Renal pelvis (tissue), 12 donors: ENCODE data around the gene TP53AIP1. TPM values are rescaled to one million over a fixed set of nuclear protein-coding genes. Genes with fewer than 3 reads are reported as not detected.
A peak's percentile ranks its signal among the peaks of the same experiment; 100 is the strongest.

Experiments
- DNase-seq: peaks from one replicate; pipeline ENCODE4 v3.0.0-alpha.2; 2013
- long read RNA-seq, 16 experiments: transcript quantifications; one replicate each; lab custom pipeline, GENCODE V29; 2026
- polyA plus RNA-seq, 3 donors: library from polyadenylated mRNA; unstranded; fragments of 120-200 nt; gene quantifications; one replicate each; pipeline ENCODE4 v1.2.1, GENCODE V29; 2013; ENCODE audit not compliant: insufficient read length in 3 of 3

TP53AIP1 gene, protein sequence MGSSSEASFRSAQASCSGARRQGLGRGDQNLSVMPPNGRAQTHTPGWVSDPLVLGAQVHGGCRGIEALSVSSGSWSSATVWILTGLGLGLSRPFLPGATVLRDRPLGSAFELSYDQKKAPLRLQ
- 1 to 10 TPM; 1.1 to 2.6 (median 1.6) TPM for polyA plus RNA-seq
- long read RNA-seq, donor 1, result 0 reads
- long read RNA-seq, donor 2, result 0 reads
- long read RNA-seq, donor 3, result 0 reads
- long read RNA-seq, donor 4, result 0 reads
- long read RNA-seq, donor 5, result 0 reads
- long read RNA-seq, donor 6, result 0 reads
- long read RNA-seq, donor 7, result 0 reads
- long read RNA-seq, donor 8, result 0 reads
- long read RNA-seq, donor 9, result 0 reads
- long read RNA-seq, donor 10, result 0 reads
- long read RNA-seq, donor 11, result 0 reads
- long read RNA-seq, donor 12, result 0 reads
- long read RNA-seq, donor 13, result 0 reads
- long read RNA-seq, donor 14, result 0 reads
- long read RNA-seq, donor 15, result 0 reads
- long read RNA-seq, donor 16, result 0 reads

DNA sequence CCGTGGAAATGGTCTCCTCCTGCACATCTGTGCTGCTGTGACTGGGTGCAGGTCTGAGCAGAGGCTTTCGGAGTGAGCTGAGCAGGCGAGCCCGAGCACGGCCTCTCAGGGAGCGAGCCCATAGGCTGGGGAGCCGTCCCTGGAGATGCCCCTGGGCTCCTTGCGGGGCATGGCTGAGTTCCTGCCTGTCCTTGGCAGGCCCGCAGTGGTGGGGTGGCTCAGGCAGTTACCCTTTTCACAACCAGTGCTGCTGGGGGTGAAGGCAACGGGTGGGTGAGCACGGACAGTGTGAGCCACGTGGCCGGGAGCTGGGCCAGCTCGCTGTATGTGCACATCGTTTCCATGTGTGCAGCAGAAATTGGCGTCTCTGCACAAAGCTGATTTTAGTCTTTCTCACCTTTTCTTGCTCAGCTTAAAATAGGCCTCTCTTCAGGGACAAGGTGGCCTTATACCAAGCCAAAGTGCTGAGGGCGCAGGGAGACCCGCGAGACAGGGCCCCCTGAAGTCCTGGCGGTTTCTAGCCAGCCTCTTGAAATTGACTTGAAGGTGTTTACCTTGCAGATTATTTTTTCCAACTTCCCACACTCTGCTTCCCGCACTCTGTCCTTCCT lies at the start of gene TP53AIP1:
Gene TP53AIP1 (minus strand): TSS at position 55 of the 611 bp plus-strand sequence. CDS start 5,053 bp downstream, outside the sequence.
- DNase-seq, result no peak

DNA sequence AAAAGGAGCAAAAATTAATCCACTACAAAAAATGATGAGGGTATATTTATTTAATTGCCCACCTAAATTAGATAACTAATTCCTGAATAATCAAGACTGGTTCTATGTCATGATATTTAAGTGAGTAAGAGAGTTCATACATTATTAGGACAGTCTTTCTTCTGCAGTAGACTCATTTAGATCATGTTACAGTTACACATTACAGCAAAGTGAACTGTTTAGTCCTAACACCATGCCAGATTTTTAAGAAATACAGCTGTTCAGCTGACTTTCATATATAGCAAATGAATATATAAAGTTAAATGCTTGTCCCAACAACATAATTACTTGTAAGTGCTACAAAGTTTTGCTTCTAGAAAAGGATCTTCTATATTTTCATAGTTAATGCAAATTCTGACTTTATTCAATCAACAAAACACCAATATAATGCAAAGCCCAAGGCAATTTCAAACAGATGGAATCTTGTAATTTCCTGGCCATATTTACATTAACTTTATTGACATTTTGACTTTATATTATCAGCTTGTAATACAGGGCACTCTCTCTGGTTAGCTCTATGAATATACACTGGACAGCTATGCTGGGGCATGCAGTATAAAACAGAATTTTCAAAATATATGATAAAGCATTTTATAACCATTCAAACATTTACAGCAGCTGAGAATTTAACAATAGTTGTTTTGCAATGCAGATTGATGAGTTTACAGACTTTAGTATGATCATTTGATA lies 45.7 kb upstream of the TP53AIP1 start:
- DNase-seq, result no peak

DNA sequence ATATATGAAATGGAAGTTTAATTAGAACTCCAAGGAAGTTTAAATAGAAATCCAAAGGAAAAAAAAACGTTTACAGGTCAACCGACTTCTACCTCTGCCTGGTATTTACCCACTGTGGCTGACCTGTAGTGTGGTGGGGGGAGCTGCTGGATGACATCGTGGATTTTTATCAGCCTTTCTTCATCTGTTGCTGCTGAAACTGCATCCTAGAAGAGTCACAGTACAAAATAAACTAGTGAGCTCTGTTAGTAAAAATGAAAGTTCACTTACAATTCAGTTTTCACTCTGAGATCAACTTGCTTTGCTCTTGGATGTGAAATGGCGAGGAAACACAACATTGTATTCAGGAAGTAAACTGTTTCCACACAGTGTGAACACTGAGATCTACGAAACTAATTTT lies 43.2 kb upstream of the TP53AIP1 start:
- no peak for DNase-seq

DNA sequence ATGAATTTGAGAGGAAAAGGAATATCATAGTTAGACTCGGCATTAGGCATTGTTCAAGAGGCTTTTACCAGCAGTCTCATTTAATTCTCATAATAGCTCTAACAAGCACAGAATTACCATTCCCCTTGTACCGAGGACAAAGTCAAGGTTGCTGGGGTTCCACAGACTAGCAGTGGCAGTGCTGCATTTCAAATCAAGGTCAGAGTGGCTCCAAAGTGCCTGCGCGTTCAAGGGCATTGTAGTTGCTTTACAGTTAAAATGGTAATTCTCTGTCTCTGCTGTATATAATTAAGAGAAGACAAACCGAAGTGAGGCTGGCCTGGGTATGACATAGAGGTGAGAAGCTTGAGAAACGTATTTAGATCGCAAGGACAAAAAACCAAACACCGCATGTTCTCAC lies 40.4 kb upstream of the TP53AIP1 start:
- DNase-seq, result no peak

DNA sequence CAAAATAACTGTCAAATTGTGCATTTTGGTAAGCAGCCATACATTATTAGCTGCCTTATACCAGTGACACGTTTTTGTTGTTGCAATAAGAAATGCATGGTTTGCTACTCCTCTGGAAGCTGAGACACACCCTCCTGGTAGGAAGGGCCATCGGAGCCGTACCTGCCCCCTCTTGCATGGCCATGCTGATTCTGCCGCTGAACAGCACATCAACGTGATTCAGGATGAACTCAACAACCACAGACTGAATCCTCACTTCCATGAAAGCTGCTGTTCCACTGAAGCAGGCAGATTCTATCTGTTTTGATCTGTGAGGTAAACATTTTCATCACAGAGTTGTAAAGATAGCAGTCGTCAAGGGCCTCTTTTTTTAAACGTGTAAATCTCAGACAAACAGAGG lies 38.6 kb upstream of the TP53AIP1 start:
- DNase-seq, result no peak

DNA sequence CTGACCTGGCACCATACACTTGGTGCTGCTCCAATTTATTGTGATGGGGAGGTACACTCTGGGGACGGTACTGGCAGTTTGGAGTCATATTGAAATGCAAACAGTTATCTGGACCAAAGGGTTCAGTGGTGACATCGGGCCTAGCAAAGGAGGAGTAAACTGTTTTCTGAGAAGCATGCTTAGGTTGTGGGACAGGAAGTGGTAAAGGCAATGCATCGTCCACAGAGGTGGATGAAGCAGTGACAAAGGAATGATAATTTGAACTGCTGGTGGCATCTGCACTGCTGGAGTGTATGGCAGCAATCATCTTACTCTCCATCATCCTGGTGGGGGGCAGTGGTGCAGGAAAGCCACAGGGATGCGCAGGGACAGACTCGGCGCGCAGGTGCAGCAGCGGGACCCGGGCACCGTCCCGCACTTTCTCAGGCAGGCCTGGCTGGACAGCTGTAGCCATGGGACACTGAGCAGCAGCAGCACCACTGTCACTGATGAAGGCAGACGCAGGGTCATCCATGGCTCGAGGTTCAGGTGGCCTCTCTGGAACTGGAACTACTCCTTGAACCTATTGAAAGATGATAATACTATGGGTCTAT lies 28.0 kb upstream of the TP53AIP1 start:
- no peak for DNase-seq

DNA sequence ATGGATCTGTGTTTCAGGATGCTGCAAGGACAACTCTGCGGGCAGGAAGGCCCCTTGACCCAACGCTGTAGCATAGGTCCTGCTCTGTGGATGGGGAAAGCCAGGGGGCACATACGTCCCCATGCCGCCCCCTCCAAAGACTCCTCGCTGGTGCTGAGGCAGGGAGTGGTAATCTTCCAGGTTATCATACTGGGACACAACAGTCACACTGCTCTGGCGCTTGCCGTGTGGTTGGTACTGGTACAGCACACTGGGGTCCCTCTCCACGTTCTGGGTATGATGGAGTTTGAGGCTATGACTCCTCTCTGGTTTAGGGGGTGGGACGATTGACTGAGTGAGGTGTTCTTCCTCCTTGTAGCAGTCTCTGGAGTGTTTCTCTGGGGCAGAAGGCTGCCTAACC lies 26.2 kb upstream of the TP53AIP1 start:
- DNase-seq, result no peak

DNA sequence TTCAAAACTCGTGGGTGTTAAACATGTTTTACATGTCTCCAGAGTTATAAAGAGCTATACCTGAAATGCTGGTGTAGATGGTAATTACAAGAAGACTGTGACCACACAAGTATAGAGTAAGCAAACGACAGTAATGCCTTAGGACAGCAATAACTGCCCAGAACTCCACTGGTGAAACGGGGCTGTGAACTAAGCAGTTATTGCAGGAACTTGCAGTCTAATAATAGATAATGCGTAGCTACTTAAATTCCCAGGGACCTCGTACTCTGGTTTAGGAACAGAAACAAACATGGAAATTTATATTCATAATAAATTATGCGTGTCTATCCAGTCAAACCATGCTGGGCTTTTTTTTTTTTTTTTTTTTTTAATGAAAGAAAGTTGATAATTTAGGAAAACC lies 24.9 kb upstream of the TP53AIP1 start:
- no peak for DNase-seq

DNA sequence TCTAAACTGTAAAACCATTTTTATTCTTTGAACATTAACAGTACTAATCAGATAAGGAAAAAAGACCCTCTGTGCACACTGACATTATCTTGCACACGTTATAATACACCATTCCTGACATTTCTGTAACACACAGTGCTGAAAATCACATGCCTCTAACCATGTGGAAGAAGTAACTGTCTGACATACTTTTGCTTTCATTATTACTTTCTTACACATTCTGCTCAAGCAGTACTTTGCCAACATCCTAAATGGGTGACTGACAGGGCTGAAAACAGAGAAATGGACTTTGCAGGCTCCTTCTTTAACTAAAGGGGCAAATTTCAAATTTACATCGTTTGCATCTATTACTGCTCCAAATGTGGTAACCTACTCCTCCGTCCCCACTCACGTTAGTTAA lies 22.8 kb upstream of the TP53AIP1 start:
- no peak for DNase-seq

DNA sequence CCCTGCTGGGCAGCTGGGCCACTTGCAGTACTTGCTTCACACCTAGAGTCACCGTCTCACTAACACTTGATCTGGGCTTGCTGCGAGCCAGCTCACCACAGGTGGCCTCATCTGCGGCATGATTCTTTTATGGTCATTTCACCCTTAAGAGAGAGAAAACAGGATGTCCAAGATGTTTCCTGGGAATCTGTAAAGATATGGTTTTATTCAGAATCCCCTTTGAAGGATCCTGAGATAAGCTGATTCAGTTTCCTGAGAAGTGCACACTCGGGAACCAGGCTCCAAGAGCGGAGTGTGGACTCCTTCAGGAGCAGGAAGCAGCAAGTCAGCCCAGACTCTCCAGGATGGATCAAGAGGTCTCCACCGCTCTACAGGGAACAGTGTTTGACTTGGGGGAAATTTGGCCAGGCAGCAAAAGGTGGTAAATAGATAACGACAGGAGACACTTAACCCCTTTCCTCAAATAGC lies 21.8 kb upstream of the TP53AIP1 start:
- no peak for DNase-seq

DNA sequence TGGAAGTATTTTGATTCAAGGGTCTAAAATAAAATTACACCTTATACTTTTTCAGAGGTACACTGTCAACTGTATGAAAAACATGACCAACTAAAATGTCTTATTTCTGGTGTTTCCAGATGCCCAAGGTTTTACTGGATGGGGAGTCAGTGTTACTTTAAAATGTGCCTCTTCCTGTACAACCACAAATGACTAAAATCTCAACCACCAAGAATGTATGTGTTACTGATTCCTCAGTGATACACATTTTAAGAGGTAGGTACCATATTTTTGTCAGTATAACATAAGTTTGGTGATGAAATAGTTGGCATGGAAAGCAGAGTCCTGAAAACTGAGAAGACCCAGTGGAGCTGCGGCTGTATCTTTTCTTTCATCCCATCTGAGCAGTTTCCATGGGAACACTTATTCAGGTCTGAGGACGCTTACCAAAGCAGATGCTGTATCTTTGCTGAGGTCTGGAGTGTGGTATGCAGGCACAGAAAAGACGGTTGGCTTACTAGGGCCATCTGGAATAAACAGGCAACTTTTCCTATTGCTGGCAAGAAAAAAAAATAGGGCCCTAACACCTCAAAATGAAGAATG lies 21.2 kb upstream of the TP53AIP1 start:
- DNase-seq, result no peak

DNA sequence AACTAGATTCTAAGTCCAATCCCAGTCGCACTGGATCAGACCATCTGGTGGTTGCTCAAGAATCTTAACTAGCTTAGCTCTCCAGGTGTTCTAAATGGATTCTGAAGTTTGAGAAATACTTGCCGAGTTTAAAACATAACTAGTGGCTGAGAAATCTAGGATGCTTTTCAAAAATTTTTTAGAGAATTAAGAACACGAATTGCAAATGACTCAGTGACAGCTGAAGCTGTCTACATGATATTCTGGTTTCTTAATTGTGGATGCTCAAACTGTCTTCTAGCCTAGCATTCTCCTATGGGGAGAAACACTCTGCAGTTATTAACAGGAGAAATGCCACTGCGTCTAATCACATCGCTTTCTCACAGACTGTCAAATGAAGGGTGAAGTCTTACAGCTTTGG lies 20.2 kb upstream of the TP53AIP1 start:
- no peak for DNase-seq

DNA sequence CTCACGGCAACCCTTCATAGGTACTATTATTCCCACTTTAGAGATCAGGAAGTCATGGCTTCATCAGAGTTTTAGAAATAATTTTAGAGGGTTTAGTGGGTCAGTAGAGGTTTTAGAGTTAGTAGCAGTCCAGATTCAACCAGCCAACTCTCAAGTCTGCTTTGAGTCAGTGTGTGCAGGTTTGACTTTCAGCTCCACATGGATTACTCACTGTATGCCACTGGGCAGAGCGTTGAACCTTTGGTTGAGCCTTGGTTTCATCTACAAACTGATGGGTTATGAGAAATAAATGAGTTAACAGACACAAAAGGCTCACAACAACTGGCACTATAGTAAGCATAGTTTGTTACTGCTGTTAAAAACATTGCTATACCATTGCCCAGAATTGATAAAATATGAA lies 19.0 kb upstream of the TP53AIP1 start:
- no peak for DNase-seq

DNA sequence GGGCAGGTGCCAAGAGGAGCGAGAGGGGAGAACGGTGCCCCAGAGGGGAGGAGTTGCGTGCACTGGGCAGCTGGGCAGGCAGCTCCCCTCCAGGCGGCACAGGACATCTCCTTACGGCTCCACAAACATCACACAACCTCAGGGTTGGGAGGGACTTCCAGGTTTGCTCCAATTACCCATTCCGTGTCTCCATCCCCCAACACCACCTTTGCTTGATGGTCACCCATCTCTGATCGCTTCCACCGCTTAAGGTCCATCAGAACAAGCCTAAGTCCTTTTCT lies 14.5 kb upstream of the TP53AIP1 start:
- no peak for DNase-seq

DNA sequence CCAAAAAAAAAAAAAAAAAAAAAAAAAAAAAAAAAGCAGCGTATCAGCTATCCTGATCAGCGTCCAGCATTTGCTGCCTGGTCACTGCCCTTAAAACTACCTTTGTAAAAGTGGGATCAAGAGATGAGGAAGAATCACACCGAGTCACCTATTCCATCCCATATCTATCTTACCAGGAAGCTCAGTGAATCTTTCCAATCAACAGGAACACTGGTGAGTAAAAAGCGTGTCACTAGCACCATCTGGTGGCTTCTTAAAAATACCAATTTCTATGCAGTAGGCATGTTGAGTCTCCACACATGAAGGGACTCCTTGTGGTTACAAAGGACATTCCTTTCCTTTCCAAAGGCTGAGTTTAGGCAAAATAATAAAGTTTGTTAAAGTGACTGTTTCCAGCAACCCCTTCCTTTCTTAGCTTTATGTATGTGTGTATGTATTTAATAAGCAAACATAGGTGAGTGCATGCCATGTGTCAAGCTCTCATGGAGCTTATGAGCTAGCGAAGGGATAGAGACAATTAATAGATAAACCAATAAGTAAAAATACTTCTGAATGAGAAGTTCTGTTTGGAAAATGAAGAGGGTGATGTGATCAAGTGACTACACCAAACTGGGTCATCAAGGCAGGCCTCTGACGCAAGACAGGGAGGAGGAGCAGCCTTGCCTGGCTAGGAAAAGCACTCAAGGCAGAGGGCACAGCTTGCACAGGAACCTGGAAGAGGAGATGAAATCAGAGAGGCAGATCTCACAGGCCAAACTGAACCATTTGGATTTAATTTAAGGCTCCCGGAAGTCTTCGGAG lies 13.9 kb upstream of the TP53AIP1 start:
- peak; percentile 84 for DNase-seq

DNA sequence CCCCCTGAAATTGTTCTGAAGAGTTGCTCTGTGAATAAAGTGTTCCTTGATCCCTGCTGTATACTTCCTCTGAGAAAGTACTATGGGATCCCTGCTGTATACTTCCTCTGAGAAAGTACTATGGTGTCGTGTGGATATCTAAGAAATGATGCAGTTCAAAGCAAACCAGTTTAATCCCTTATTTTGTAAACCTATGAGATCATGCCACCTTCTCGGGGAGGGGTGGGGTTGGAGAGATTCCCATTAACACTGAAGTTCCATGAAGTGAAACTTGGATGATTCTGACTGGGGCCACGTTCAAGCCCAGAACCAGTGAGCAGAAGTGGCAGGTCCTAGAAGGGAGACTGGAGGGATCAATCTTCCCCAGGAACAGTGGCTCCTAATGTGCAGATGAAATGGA lies 13.0 kb upstream of the TP53AIP1 start:
- no peak for DNase-seq

DNA sequence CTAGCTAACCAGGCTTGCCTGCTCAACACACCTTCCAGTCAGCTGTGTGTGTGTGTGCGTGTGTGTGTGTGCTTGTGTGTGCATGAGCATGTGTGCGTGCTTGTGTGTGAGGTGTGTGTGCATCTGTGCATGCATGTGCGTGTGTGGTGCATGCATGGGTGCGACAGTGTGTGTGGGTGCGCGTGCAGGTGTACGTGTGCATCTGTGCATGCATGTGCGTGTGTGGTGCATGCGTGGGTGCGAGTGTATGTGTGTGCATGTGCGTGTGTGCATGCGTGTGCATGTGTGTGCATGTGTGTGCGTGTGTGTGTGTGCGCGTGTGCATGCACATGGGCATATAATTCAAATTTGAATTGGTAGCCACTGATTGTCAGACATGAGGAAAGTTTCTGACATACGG lies 10.5 kb upstream of the TP53AIP1 start:
- DNase-seq, result no peak

DNA sequence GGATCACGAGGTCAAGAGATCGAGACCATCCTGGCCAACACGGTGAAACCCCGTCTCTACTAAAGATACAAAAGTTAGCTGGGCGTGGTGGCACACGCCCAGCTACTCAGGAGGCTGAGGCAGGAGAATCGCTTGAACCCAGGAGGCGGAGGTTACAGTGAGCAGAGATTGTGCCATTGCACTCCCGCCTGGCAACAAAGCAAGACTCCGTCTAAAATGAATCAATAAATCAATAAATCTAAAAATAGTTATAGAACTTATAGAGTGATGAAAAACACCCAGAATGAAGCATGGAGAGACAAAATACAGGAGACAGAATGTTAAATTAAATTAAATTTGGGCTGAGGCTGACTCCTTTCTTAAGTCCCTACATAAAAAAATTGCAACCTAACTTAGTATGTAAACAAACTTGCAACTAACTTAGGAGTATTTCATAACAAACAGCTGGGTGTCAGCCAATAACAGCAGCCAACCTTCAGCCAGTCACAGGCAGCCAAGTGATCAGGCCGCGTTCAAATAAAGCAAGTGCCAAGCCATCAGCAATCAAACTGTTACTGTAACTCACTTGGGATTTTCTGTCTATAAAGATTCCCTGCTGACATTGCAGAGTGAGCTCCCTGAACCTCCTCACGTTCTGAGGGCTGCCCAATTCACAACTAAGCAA lies 7.3 kb upstream of the TP53AIP1 start:
- no peak for DNase-seq

DNA sequence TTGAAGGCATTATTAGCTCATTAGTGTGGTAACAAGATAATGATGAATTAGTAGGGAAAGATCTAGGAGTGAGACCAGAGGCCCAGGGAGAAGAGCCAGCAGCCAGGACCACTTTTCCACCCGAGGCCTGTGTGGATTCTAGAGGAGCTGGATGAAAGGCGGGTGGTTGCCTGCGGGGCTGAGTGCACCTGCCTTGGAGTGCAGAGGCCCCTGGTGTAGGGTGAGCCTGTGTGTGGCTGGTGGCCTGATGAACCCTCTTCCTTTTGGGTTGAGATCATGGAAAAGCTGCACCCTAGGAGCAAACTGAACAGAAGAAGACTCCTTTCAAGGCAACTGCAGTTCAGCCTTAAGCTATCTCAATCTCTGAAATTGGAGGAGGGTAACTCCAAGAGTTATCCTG lies 5.9 kb upstream of the TP53AIP1 start:
- no peak for DNase-seq

DNA sequence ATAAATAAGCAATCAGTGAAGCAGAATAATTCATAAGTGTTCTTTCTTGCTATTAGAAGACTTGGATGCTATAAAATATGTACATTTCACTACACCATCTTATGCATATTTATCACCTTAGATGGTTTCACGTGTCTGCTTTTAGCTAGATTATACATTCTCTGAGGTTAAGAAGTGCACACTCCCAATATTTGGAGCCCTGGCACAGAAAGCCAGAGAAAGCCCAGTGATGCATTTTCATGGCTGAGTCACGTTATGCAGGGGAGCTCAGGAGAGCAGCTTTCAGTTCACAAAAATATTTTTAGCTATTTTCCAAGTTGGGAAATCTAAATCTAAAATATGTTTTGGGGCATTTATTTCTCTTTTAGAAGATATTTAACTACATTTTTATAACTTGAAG lies 5.1 kb upstream of the TP53AIP1 start:
- DNase-seq, result no peak

DNA sequence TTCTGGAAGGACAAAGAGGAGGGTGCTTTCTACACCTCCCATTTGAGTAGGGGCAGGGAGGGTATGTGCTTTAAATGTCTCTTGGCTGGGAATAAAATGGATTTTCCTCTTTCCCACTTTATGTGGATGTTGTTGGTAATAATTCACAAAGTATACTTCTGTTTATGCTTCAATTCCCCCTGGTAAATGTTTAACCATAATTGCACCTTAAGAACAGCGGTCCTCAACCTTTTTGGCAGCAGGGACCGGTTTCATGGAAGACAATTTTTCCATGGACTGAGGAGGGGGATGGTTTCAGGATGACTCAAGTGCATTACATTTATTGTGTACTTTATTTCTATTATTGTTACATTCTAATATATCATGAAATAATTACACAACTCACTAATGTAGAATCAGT lies 4.0 kb upstream of the TP53AIP1 start:
- peak; percentile 50 for DNase-seq
